H9 (cell line): ENCODE results near the gene AKR7A3. TPM values are rescaled to one million over a fixed set of nuclear protein-coding genes. Genes with fewer than 3 reads are reported as not detected.
"Not testable (repeated sequence)": the region's sequence is repeated elsewhere in the genome, so short reads cannot be mapped to it uniquely, and the experiment has no call there.

Experiments
- DNase-seq: peaks from one replicate; pipeline ENCODE4 v3.0.0-alpha.2; 2017
- H2AFZ ChIP-seq: one replicate; pipeline ENCODE4 v1.6.1; 2013; ENCODE audit warnings: mild to moderate bottlenecking, low read length, control low read depth, moderate library complexity
- H2AK5ac ChIP-seq: 2 replicates; pipeline ENCODE4 v1.6.1; 2013; ENCODE audit warnings: low read length, control low read depth, mixed read lengths; ENCODE audit not compliant: insufficient read length
- H2BK120ac ChIP-seq: one replicate; pipeline ENCODE4 v1.6.1; 2013; ENCODE audit warnings: low read depth, mild to moderate bottlenecking, low read length, control low read depth, inconsistent platforms; ENCODE audit not compliant: poor library complexity, severe bottlenecking
- H2BK12ac ChIP-seq: 2 replicates; pipeline ENCODE4 v1.6.1; 2013; ENCODE audit warnings: low read length, control low read depth, mixed read lengths, low read depth; ENCODE audit not compliant: insufficient read length
- H2BK15ac ChIP-seq: 2 replicates; pipeline ENCODE4 v1.6.1; 2013; ENCODE audit warnings: low read depth, low read length, control low read depth
- H2BK20ac ChIP-seq: one replicate; pipeline ENCODE4 v1.6.1; 2013; ENCODE audit warnings: low read depth, mild to moderate bottlenecking, low read length, control low read depth, inconsistent platforms; ENCODE audit not compliant: poor library complexity, severe bottlenecking
- H2BK5ac ChIP-seq: 2 replicates; pipeline ENCODE4 v1.6.1; 2013; ENCODE audit warnings: low read length, control low read depth, mixed read lengths; ENCODE audit not compliant: insufficient read length
- H3K14ac ChIP-seq: 2 replicates; pipeline ENCODE4 v1.6.1; 2013; ENCODE audit warnings: low read length, control low read depth; ENCODE audit not compliant: insufficient read depth
- H3K18ac ChIP-seq: 2 replicates; pipeline ENCODE4 v1.6.1; 2013; ENCODE audit warnings: low read depth, mild to moderate bottlenecking, mixed read lengths, low read length, control low read depth; ENCODE audit not compliant: insufficient read length
- H3K23ac ChIP-seq: 2 replicates; pipeline ENCODE4 v1.6.1; 2013; ENCODE audit warnings: low read length, control low read depth, mixed read lengths, low read depth; ENCODE audit not compliant: insufficient read length
- H3K23me2 ChIP-seq: 2 replicates; pipeline ENCODE4 v1.6.1; 2013; ENCODE audit warnings: low read depth, mild to moderate bottlenecking, mixed read lengths, low read length, control low read depth; ENCODE audit not compliant: insufficient read length, poor library complexity, severe bottlenecking
- H3K27ac ChIP-seq: 2 replicates; pipeline ENCODE4 v1.5.1; 2013; ENCODE audit warnings: low read length, control low read depth, mixed read lengths, low read depth; ENCODE audit not compliant: insufficient read length
- H3K27me3 ChIP-seq: 2 replicates; pipeline ENCODE4 v1.6.1; 2013; ENCODE audit warnings: low read length, control low read depth, inconsistent platforms; ENCODE audit not compliant: insufficient read depth
- H3K4ac ChIP-seq: 2 replicates; pipeline ENCODE4 v1.6.1; 2013; ENCODE audit warnings: low read depth, mild to moderate bottlenecking, control low read depth, inconsistent platforms, low read length, moderate library complexity
- H3K4me1 ChIP-seq: 2 replicates; pipeline ENCODE4 v1.6.1; 2013; ENCODE audit warnings: low read length, control low read depth, inconsistent platforms; ENCODE audit not compliant: insufficient read depth
- H3K4me2 ChIP-seq: 2 replicates; pipeline ENCODE4 v1.6.1; 2013; ENCODE audit warnings: low read length, control low read depth, mixed read lengths; ENCODE audit not compliant: insufficient read length, insufficient read depth
- H3K56ac ChIP-seq: 2 replicates; pipeline ENCODE4 v1.6.1; 2013; ENCODE audit warnings: low read depth, mild to moderate bottlenecking, mixed read lengths, low read length, control low read depth; ENCODE audit not compliant: insufficient read length
- H3K79me1 ChIP-seq: 2 replicates; pipeline ENCODE4 v1.6.1; 2013; ENCODE audit warnings: low read depth, mild to moderate bottlenecking, moderate library complexity, low read length, control low read depth, inconsistent platforms; ENCODE audit not compliant: insufficient read depth, poor library complexity, severe bottlenecking
- H3K79me2 ChIP-seq: 2 replicates; pipeline ENCODE4 v1.6.1; 2013; ENCODE audit warnings: low read length, control low read depth, inconsistent platforms; ENCODE audit not compliant: insufficient read depth
- H3K9ac ChIP-seq: 2 replicates; pipeline ENCODE4 v1.6.1; 2013; ENCODE audit warnings: low read length, control low read depth, mixed read lengths; ENCODE audit not compliant: insufficient read length; ENCODE audit errors: extremely low read depth
- H3K9me3 ChIP-seq: one replicate; pipeline ENCODE4 v1.6.1; 2013; ENCODE audit warnings: low read depth, low read length, inconsistent platforms; ENCODE audit not compliant: control insufficient read depth
- H3T11ph ChIP-seq: one replicate; pipeline ENCODE4 v1.6.1; 2013; ENCODE audit warnings: mild to moderate bottlenecking, low read length, control low read depth, inconsistent platforms
- H4K20me1 ChIP-seq: one replicate; pipeline ENCODE4 v1.6.1; 2013; ENCODE audit not compliant: control insufficient read depth, insufficient read length, insufficient read depth
- H4K5ac ChIP-seq: 2 replicates; pipeline ENCODE4 v1.6.1; 2013; ENCODE audit warnings: low read depth, mild to moderate bottlenecking, mixed read lengths, low read length, control low read depth; ENCODE audit not compliant: insufficient read length
- H4K8ac ChIP-seq: replicated peaks from 2 replicates; pipeline ENCODE4 v1.6.1; 2013; ENCODE audit warnings: low read length, control low read depth, mixed read lengths, low read depth; ENCODE audit not compliant: insufficient read length
- H4K91ac ChIP-seq: 2 replicates; pipeline ENCODE4 v1.6.1; 2013; ENCODE audit warnings: low read depth, mild to moderate bottlenecking, moderate library complexity, mixed read lengths, low read length, control low read depth; ENCODE audit not compliant: insufficient read length
- H3K27ac Mint-ChIP-seq, 3 experiments: 2 replicates in 2 of 3; 3 replicates in 1 of 3; pipeline ENCODE4 v1.8.0; 2020 to 2021; ENCODE audit warnings: mixed read lengths in 3 of 3, mild to moderate bottlenecking in 1 of 3, moderate library complexity in 1 of 3
- H3K27me3 Mint-ChIP-seq: 2 replicates; pipeline ENCODE4 v1.8.0; 2021; ENCODE audit warnings: low read depth, mild to moderate bottlenecking, moderate library complexity, mixed read lengths
- H3K36me3 Mint-ChIP-seq, 3 experiments: 2 replicates in 2 of 3; 3 replicates in 1 of 3; pipeline ENCODE4 v1.8.0; 2020 to 2021; ENCODE audit warnings: low read depth in 3 of 3, mixed read lengths in 3 of 3; ENCODE audit not compliant: insufficient read depth in 1 of 3
- H3K4me1 Mint-ChIP-seq, 2 experiments: 2 replicates each; pipeline ENCODE4 v1.8.0; 2020; ENCODE audit warnings: mixed read lengths in 2 of 2
- H3K4me3 Mint-ChIP-seq, 2 experiments: 2 replicates in 1 of 2; 3 replicates in 1 of 2; pipeline ENCODE4 v1.8.0; 2020 to 2021; ENCODE audit warnings: mild to moderate bottlenecking in 2 of 2, mixed read lengths in 2 of 2, moderate library complexity in 1 of 2
- H3K9me3 Mint-ChIP-seq, 2 experiments: 2 replicates in 1 of 2; 3 replicates in 1 of 2; pipeline ENCODE4 v1.8.0; 2020; ENCODE audit warnings: mild to moderate bottlenecking in 2 of 2, mixed read lengths in 2 of 2, moderate library complexity in 1 of 2
- CTCF ChIP-seq: fragments of 200-600 bp; sonication (generic); conservative IDR thresholded peaks from 3 replicates; pipeline ENCODE4 v1.8.0; 2021; ENCODE audit warnings: antibody characterized with exemption, mild to moderate bottlenecking
- WGBS: extraction: QIAGEN DNeasy Blood & Tissue Kit; methylation state at CpG from one replicate; pipeline ENCODE4 v1.1.7; 2013; ENCODE audit warnings: missing lambda C conversion rate, low lambda C conversion rate, mixed read lengths; ENCODE audit not compliant: insufficient read length; ENCODE audit errors: extremely low coverage; 5-methylcytosine and 5-hydroxymethylcytosine counted together
- total RNA-seq: library from RNA; stranded (reverse); gene quantifications from 2 replicates; pipeline ENCODE4 v1.2.1, GENCODE V29; 2021

Gene AKR7A3
- total RNA-seq, 1 experiment from 2014 or later, result 0.74 TPM

- peaks cover 2 to 5% of the 10 kb centered on the region in 2 experiments for H3K4me1 Mint-ChIP-seq
- Histone ChIP-seq H3K27ac (no peak overlapping the region), H2BK12ac (no peak overlapping the region), H2BK5ac (no peak overlapping the region), H3K18ac (no peak overlapping the region), H3K4me2 (no peak overlapping the region), H3K79me2 (no peaks in the 10 kb centered on the region), H4K5ac (no peak overlapping the region), H3K9me3 (no peaks in the 10 kb centered on the region), H3K4me1 (no peaks in the 10 kb centered on the region), H3K4ac (no peak overlapping the region), H3T11ph (no peak overlapping the region), H2BK15ac (no peak overlapping the region), H4K91ac (no peak overlapping the region), H3K9ac (no peak overlapping the region), H2BK120ac (no peak overlapping the region), H2BK20ac (no peak overlapping the region), H3K79me1 (no peaks in the 10 kb centered on the region), H4K20me1 (no peaks in the 10 kb centered on the region), H2AFZ (no peak overlapping the region), H3K56ac (no peak overlapping the region), H3K23ac (no peak overlapping the region), H3K23me2 (no peaks in the 10 kb centered on the region), H4K8ac (no peak overlapping the region), H3K14ac (no peak overlapping the region), H3K27me3 (no peaks in the 10 kb centered on the region), H2AK5ac (no peak overlapping the region)
- H3K9me3 Mint-ChIP-seq, result no peaks in the 10 kb centered on the region
- H3K27ac Mint-ChIP-seq, result no peak overlapping the region
- H3K36me3 Mint-ChIP-seq, result peaks cover 27 to 68% (median 57%) of the 10 kb centered on the region in 3 experiments
- DNase-seq, result no peak
- H3K27me3 Mint-ChIP-seq, result no peaks in the 10 kb centered on the region; the same call in 1 of the 2 replicates
- H3K4me3 Mint-ChIP-seq, result no peak overlapping the region
- TF ChIP-seq CTCF, result no peak
- no CpG with 5 or more reads among the region's 11 CpGs for WGBS
Measured at GRCh38 chr1:19305880-19306279, 17.3 kb upstream of the AKR7A3 start.

GRCh38 chr1:19304081-19304480 is 15.5 kb upstream of the AKR7A3 start:
- H4K91ac ChIP-seq, H3K9me3 ChIP-seq, H3K27me3 Mint-ChIP-seq, H3K9ac ChIP-seq, H2AFZ ChIP-seq, H2BK5ac ChIP-seq, H3K9me3 Mint-ChIP-seq, H3K27me3 ChIP-seq, H4K5ac ChIP-seq, H2BK12ac ChIP-seq, H3K4ac ChIP-seq, DNase-seq, H3K23me2 ChIP-seq, H2BK15ac ChIP-seq, H4K8ac ChIP-seq, H3K4me1 ChIP-seq, H3K79me2 ChIP-seq, H3K14ac ChIP-seq, H3K4me2 ChIP-seq, H3K23ac ChIP-seq, H2AK5ac ChIP-seq, H3K4me1 Mint-ChIP-seq, H3K27ac ChIP-seq, H3K4me3 Mint-ChIP-seq, H4K20me1 ChIP-seq, H2BK120ac ChIP-seq, H3K18ac ChIP-seq, H3K56ac ChIP-seq, H3K79me1 ChIP-seq, H3T11ph ChIP-seq, H2BK20ac ChIP-seq: not testable (repeated sequence)
- Mint-ChIP-seq H3K36me3 (peaks cover 31 to 76% (median 61%) of the 10 kb centered on the region in 3 experiments), H3K27ac (0 out of 7 replicates have a peak overlapping the region, but pooled peaks of 1 of the 3 experiments have one; percentile 20)
- WGBS, result no CpG with 5 or more reads among the region's 10 CpGs
